ENCODE measurements around the gene AGBL4.

AGBL4 gene

DNA sequence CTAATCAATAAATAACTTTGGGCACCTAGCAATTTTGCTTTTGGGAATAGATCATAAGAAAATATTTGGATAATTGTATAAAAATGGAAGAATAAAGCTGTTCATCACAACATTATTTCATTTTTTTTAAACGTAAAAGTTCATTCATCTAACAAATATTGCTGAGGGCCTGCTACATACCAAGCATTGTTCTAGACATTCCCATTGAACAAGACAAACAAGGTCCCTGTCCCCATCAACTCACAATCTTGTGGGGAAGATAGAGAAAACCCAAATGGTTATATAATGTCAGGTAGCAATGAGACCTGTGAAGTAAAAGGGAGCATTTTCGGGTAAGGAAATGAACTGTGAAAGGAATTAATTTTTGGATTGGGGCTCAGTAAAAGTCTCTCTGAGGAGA, 1193.0 kb downstream of the AGBL4 start:
- Histone ChIP-seq H3K9me3 (no peaks in the 10 kb centered on the region), H3K36me3 (no peaks in the 10 kb centered on the region)
- intact Hi-C loops (cut with DNase I; ENCODE audit: low total_unique reads) = no loop called here

DNA sequence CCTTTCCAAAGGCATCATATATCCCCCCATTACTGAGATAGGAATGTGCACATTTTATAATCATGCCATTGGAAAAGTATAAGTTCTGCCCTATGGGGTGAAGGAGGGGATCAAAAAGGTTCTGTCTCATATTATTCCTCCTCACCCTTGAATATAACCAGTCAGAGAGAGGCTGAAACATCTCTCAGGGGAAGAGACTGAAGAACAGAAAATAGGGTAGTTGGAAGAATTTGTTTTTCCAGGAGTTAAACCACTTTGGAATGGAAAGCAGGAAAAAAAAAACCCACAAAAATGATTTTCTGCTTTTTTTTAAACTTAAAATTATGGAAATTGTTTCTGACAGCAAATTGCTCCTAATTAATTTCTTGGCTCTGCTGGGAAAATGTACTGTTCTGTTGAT, 1194.3 kb downstream of the AGBL4 start:
- intact Hi-C loops (cut with DNase I; ENCODE audit: low total_unique reads) = no loop called here
- Histone ChIP-seq H3K4me3 (no peak overlapping the region), H3K9me3 (no peaks in the 10 kb centered on the region), H3K36me3 (no peaks in the 10 kb centered on the region), H3K27me3 (peaks cover 0 to 3% of the 10 kb centered on the region in 2 donors), H3K4me1 (no peaks in the 10 kb centered on the region), H3K27ac (no peak overlapping the region)
- no peak for DNase-seq
- TF ChIP-seq, protein P1, sequence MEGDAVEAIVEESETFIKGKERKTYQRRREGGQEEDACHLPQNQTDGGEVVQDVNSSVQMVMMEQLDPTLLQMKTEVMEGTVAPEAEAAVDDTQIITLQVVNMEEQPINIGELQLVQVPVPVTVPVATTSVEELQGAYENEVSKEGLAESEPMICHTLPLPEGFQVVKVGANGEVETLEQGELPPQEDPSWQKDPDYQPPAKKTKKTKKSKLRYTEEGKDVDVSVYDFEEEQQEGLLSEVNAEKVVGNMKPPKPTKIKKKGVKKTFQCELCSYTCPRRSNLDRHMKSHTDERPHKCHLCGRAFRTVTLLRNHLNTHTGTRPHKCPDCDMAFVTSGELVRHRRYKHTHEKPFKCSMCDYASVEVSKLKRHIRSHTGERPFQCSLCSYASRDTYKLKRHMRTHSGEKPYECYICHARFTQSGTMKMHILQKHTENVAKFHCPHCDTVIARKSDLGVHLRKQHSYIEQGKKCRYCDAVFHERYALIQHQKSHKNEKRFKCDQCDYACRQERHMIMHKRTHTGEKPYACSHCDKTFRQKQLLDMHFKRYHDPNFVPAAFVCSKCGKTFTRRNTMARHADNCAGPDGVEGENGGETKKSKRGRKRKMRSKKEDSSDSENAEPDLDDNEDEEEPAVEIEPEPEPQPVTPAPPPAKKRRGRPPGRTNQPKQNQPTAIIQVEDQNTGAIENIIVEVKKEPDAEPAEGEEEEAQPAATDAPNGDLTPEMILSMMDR (IDR thresholded peaks at IDR 0.05) = no peak

More for the DNA sequence above, 1193.0 kb downstream of the AGBL4 start:
- Histone ChIP-seq H3K27me3 (peaks cover 0 to 3% of the 10 kb centered on the region in 2 donors), H3K4me3 (no peak overlapping the region), H3K4me1 (no peaks in the 10 kb centered on the region), H3K27ac (no peak overlapping the region)
- DNase-seq = no peak
- TF ChIP-seq, protein P1 (IDR thresholded peaks at IDR 0.05) = no peak

DNA sequence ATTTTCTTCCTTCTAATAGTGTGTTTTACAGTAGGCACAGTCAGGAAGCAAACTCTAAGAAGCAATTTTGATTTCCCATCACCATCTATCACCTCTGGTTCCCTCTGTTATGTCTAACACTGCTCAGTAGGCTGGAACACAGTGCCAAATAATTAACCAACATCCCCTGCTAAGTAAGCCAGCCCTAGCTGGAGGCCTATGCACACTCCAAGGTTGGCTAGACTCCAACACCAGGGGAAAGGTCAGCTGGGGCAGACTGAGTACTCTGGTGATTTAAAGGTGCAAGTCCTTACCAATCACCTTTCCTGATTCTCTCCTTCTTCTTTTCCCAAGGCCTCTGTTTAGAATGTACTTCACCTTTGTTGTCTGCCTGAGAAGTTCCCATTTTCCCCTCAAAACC, 1200.6 kb downstream of the AGBL4 start:
- no peak for DNase-seq
- Histone ChIP-seq H3K9me3 (no peaks in the 10 kb centered on the region), H3K27me3 (no peaks in the 10 kb centered on the region), H3K4me1 (no peaks in the 10 kb centered on the region), H3K27ac (no peak overlapping the region), H3K36me3 (no peaks in the 10 kb centered on the region), H3K4me3 (no peak overlapping the region)
- intact Hi-C loops (cut with DNase I; ENCODE audit: low total_unique reads) = no loop called here
- TF ChIP-seq, protein P1 (IDR thresholded peaks at IDR 0.05) = no peak

DNA sequence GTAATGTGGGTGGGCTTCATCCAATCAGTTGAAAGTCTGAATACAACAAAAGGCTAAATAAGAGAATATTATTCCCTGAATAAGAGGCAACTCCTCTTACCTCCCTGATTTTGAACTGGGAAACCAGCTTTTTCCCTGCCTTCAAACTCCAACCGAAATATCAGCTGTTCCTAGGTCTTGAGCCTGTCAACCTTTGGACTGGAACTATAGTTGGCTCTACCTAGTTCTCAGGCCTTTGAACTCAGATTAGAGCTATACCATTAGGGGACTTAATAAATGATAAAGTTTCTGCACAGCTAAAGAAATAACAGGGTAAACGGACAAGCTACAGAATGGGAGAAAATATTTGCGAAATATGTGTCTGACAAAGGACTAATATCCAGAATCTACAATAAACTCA, 1203.3 kb downstream of the AGBL4 start:
- no peaks in the 10 kb centered on the region for H3K9me3 ChIP-seq
- no peaks in the 10 kb centered on the region for H3K27me3 ChIP-seq
- H3K4me1 ChIP-seq = no peaks in the 10 kb centered on the region
- H3K27ac ChIP-seq = no peak overlapping the region
- no peaks in the 10 kb centered on the region for H3K36me3 ChIP-seq
- intact Hi-C loops (cut with DNase I; ENCODE audit: low total_unique reads) = no loop called here
- no peak overlapping the region for H3K4me3 ChIP-seq
- DNase-seq = no peak
- TF ChIP-seq, protein P1 (IDR thresholded peaks at IDR 0.05) = no peak

DNA sequence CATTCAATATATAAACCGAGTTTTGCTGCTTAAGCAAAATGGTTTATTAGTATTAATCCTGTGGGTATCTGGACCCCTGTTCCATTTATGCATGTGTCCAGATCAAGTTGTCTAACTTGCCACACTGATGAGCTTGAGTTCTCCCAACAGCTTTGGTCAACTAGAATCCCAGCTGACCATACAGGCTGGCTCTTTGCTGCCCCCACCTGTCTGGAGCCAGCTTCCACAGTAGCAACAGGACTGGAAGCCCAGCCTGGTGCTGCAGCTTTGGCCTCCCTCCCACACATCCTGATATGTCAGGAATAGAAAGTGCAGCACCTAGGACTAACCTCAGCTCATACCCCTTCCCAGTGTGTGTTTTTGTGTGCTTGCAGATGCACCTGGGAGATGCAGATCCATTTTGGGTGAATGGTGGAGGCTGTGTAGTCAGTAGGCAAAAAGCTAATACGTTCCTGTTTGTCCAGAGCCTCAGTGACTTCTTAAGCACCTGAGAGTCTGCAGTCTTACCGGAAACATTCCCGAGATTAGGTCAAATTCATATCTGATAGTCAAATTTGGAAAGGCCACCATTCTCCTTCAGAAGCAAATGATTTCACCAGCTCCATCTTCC, 1206.1 kb downstream of the AGBL4 start:
- no peaks in the 10 kb centered on the region for H3K9me3 ChIP-seq
- no peaks in the 10 kb centered on the region for H3K36me3 ChIP-seq
- intact Hi-C loops (cut with DNase I; ENCODE audit: low total_unique reads) = loop anchor here (5.0 kb wide), 1 partner anchor 140 kb away; no protein-coding TSS in a partner anchor
- H3K4me3 ChIP-seq = no peak overlapping the region
- TF ChIP-seq, protein P1 (IDR thresholded peaks at IDR 0.05) = peak; percentile 70 to 71
- H3K27me3 ChIP-seq = no peaks in the 10 kb centered on the region
- DNase-seq = peak; percentile 35 to 73
- no peak overlapping the region for H3K27ac ChIP-seq
- no peaks in the 10 kb centered on the region for H3K4me1 ChIP-seq

DNA sequence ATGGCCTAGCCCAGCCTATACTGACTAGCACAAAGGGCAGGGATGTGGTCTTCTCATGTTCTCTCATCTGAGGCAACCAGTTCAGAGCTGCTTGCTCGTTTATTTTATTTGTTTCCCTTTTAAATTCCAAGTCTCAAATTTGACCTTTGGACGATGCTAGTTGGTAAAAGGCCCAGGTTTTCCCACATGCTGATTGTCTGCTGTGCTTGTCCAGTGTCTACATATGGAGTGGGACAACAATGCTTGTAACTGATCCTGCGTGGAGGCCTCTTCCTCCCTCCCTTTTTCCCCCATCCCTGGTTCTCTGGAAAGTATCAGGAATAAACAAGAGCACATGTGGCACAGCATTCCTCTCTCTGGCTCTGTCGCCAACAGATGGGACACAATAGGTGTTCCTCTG, 1213.0 kb downstream of the AGBL4 start:
- H3K9me3 ChIP-seq = no peaks in the 10 kb centered on the region
- no peak overlapping the region for H3K4me3 ChIP-seq
- TF ChIP-seq, protein P1 (IDR thresholded peaks at IDR 0.05) = no peak
- H3K27me3 ChIP-seq = no peaks in the 10 kb centered on the region
- no peak for DNase-seq
- no peaks in the 10 kb centered on the region for H3K36me3 ChIP-seq
- no peak overlapping the region for H3K27ac ChIP-seq
- peaks cover 0 to 23% (median 15%) of the 10 kb centered on the region in 4 donors for H3K4me1 ChIP-seq
- intact Hi-C loops (cut with DNase I; ENCODE audit: low total_unique reads) = no loop called here
